Epithelial cell of esophagus (primary cell): ENCODE results near the gene KCNJ13.

Experiments
- DNase-seq: peaks from one replicate; pipeline ENCODE4 v3.0.0; 2010; ENCODE audit warnings: low read depth
- H3K4me3 ChIP-seq: 2 replicates; pipeline ENCODE4 v1.5.1; 2011; ENCODE audit warnings: mild to moderate bottlenecking, low read length, control low read depth
- TF ChIP-seq, protein P1 (sequence below): IDR thresholded peaks from 2 replicates; pipeline ENCODE4 v1.5.1; 2011; ENCODE audit warnings: low read depth, mild to moderate bottlenecking, low read length, control low read depth, inconsistent platforms; ENCODE audit not compliant: insufficient read depth; ENCODE audit errors: missing control alignments

The KCNJ13 gene

DNA sequence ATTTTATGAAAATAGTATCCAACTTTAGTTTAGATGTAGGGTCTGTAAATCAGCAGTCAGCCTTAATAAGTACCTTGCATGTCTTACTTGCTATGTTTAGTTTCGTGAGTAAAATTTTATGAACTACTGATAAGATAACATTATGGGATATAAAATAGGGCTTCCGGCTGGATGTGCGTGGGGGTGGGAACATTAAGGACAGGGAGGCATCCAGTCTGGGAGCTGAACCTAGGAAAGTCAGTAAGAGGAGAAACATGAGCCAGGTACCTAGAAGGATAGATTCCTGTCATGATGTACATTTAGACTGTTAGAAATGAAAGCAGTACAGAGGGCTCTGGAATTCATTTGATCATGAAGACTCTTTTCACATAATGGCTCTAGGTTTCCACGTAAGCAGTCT lies 12.7 kb upstream of the KCNJ13 start:
- no peak overlapping the region for H3K4me3 ChIP-seq
- DNase-seq, result no peak
- TF ChIP-seq, protein P1, sequence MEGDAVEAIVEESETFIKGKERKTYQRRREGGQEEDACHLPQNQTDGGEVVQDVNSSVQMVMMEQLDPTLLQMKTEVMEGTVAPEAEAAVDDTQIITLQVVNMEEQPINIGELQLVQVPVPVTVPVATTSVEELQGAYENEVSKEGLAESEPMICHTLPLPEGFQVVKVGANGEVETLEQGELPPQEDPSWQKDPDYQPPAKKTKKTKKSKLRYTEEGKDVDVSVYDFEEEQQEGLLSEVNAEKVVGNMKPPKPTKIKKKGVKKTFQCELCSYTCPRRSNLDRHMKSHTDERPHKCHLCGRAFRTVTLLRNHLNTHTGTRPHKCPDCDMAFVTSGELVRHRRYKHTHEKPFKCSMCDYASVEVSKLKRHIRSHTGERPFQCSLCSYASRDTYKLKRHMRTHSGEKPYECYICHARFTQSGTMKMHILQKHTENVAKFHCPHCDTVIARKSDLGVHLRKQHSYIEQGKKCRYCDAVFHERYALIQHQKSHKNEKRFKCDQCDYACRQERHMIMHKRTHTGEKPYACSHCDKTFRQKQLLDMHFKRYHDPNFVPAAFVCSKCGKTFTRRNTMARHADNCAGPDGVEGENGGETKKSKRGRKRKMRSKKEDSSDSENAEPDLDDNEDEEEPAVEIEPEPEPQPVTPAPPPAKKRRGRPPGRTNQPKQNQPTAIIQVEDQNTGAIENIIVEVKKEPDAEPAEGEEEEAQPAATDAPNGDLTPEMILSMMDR, result no peak

GRCh38 chr2:232787806-232788205 lies 11.4 kb upstream of the KCNJ13 start:
- TF ChIP-seq, protein P1, result no peak
- H3K4me3 ChIP-seq, result no peak overlapping the region
- no peak for DNase-seq

DNA sequence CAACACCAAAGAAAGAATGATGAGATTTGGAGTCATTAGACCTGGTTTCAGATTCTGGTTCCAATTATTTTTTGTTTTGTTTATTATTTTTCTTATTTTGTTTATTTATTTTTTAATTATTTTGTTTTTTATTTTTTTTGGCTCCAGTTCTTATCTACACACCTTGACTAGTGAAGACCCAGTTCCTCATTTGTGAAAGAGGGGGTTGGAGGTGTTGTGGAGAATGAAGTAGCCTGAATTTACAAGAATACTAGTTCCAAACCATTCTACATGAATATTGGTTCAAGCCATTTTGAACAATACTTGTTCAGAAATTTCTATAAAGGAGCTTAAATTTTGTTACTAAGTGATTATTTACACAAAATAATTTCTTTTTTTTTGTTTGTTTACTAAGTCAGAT lies 6.9 kb upstream of the KCNJ13 start:
- TF ChIP-seq, protein P1, result no peak
- no peak overlapping the region for H3K4me3 ChIP-seq
- DNase-seq, result no peak

DNA sequence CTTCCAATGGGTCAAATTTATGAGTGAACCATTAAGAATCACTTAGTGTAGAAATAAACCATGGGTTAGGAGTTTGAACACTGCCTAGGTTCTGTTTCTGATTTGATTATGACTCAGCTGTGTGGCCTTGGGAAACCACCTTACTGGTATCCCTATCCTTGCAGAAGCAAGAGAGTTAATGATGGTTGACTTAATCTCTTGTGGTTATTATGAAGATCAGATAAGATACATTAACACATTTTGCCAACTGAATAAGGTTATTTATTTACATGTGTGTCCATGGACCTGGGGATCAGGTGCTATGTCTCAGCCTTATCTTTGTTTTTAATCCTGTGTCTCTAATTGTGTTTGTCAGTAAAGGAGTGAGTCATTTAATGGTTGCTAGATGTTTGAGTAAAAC lies 5.4 kb upstream of the KCNJ13 start:
- DNase-seq, result peak; percentile 75
- TF ChIP-seq, protein P1, result no peak
- H3K4me3 ChIP-seq, result no peak overlapping the region

GRCh38 chr2:232779934-232780333 lies 3.6 kb upstream of the KCNJ13 start:
- no peak overlapping the region for H3K4me3 ChIP-seq
- TF ChIP-seq, protein P1, result no peak
- no peak for DNase-seq

- TF ChIP-seq, protein P1, result no peak
These were observed 3.1 kb upstream of the KCNJ13 start for GRCh38 chr2:232779465-232779864.

DNA sequence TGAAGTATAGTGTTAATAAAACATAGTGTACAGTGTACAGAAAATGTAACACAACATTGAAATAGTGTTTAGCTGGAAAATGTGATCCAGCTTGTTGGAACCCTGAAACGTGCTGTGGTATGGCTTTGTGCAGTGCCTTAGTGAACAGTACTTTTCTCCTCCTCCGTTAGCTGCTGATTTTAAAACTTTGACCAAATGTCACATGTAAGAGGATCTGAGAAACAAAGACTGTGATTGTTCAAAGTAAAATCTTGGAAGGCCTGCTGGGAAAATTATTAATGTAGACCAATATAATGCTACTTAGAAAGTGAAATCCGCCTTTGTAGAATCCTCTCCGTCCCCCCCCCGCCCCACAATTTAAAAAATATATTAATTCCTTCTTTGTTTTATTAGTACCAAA lies 911 bp upstream of the KCNJ13 start:
- H3K4me3 ChIP-seq, result no peak overlapping the region
- TF ChIP-seq, protein P1, result no peak
- DNase-seq, result no peak

More at GRCh38 chr2:232779465-232779864, 3.1 kb upstream of the KCNJ13 start:
- no peak overlapping the region for H3K4me3 ChIP-seq
- no peak for DNase-seq
